ENCODE data around the gene POU2F3. TPM values are rescaled to one million over a fixed set of nuclear protein-coding genes. Genes with fewer than 3 reads are reported as not detected.
A peak's percentile ranks its signal among the peaks of the same experiment; 100 is the strongest.

Gene POU2F3
- total and polyA plus RNA-seq, 2 of the 4 experiments (the other 2 are of a cell fraction) = under 0.01 to 0.09 TPM

DNA sequence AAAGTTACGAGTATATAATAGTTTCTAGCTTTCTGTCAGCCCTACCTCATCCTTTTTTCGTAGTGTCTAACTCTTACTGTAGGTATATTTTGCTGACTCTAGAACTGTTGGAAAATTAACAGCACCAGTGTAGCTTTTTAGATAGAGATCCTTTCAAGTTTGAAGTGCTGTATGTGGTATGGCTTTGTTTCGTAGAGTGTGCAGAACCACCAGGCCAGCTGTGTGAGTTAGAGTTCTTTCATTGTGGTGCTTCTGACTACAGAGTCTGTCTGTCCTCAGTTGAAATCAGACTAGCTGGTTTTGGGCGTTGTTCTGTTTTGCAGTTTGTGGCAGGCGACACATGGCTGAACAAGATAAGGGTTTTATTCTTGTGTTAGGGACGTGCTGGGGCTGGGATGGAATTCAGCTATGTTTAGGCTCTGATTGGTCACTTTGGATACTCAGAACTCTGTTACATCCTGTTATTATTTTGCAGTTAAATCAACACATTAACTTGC, 99.5 kb downstream of the POU2F3 start (continued):
- TF ChIP-seq, protein P1, sequence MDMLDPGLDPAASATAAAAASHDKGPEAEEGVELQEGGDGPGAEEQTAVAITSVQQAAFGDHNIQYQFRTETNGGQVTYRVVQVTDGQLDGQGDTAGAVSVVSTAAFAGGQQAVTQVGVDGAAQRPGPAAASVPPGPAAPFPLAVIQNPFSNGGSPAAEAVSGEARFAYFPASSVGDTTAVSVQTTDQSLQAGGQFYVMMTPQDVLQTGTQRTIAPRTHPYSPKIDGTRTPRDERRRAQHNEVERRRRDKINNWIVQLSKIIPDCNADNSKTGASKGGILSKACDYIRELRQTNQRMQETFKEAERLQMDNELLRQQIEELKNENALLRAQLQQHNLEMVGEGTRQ (IDR thresholded peaks at IDR 0.05; ENCODE audit: low read depth, low read length) = no peak

DNA sequence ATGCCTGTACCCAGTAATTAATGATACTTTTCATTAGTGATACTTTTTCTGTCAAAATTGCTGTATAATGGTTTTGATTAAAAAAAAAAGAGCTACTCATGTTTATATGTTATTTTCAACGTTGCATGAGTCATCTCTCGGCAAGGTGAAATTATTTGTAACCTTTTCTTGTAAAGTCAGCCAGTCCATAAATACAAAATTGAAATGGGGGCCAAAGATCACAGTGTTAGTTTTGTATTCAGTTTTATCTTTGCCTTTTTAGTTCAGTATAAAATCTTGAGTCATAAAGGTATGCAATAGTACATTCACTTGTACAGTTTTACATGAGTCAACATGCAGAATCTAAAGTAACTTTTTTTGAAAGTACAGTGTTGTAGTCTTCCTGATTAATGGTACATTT, 100.6 kb downstream of the POU2F3 start:
- Histone ChIP-seq H4K20me1 (ENCODE audit: insufficient read depth, low read length) (peaks cover 71% of the 10 kb centered on the region), H3K14ac (replicated peaks; ENCODE audit: low read depth, low read length) (no peak overlapping the region), H3K9me1 (ENCODE audit: insufficient read depth, low read length) (peaks cover 3% of the 10 kb centered on the region; the same call in 1 of the 2 replicates), H3K27me3 (ENCODE audit: control insufficient read depth, insufficient read depth, low read length) (no peaks in the 10 kb centered on the region), H2BK15ac (ENCODE audit: low read depth, low read length) (no peak overlapping the region), H3K9me3 (ENCODE audit: control insufficient read depth, insufficient read depth, low read length) (no peaks in the 10 kb centered on the region), H3K36me3 (ENCODE audit: control insufficient read depth, insufficient read depth, low read length) (no peaks in the 10 kb centered on the region), H2BK5ac (ENCODE audit: low read depth, low read length, poor library complexity, severe bottlenecking) (no peak overlapping the region), H3K4me1 (ENCODE audit: control insufficient read depth, insufficient read depth, low read length) (peaks cover 3% of the 10 kb centered on the region; the same call in 1 of the 2 replicates), H3K27ac (ENCODE audit: insufficient read depth, low read length) (no peak overlapping the region), H2BK120ac (ENCODE audit: low read depth, low read length) (no peak overlapping the region), H2BK20ac (ENCODE audit: low read depth, low read length) (no peak overlapping the region), H3K56ac (ENCODE audit: extremely low read depth, insufficient read depth, low read length) (no peak overlapping the region), H4K5ac (ENCODE audit: low read depth, low read length) (no peak overlapping the region), H2AK5ac (ENCODE audit: low read depth, low read length) (no peak overlapping the region), H3K4ac (ENCODE audit: low read depth, low read length) (no peak overlapping the region), H2AK9ac (replicated peaks; ENCODE audit: low read depth, low read length, poor library complexity) (no peak overlapping the region), H3K9ac (ENCODE audit: low read depth, low read length) (no peak overlapping the region), H3K18ac (ENCODE audit: low read depth, low read length) (no peak overlapping the region), H4K91ac (ENCODE audit: insufficient read depth, low read depth, low read length) (no peak overlapping the region), H4K8ac (ENCODE audit: low read depth in 2 of 2, low read length in 2 of 2) (no peak overlapping the region), H3K4me3 (ENCODE audit: insufficient read depth, low read depth, low read length) (no peak overlapping the region), H3K79me1 (ENCODE audit: low read depth in 1 of 2, low read length in 2 of 2) (peaks cover 0 to 27% of the 10 kb centered on the region in 2 experiments; a peak in 2 of 4 replicates), H3K4me2 (ENCODE audit: low read depth, low read length) (peak overlapping the region; percentile 90), H3K23ac (ENCODE audit: low read depth, low read length) (no peak overlapping the region), H2AFZ (replicated peaks; ENCODE audit: low read length, poor library complexity) (no peak overlapping the region)
- in situ Hi-C loops (cut with MboI; ENCODE audit: low sequenced_read_pairs) (loop anchor here (25.0 kb wide), 1 partner anchor 97 kb away; no protein-coding TSS in a partner anchor), dilution Hi-C loops (cut with HindIII; ENCODE audit: low sequenced_read_pairs, unreplicated experiment) (no loop called here), intact Hi-C loops (cut with micrococcal nuclease) (no loop called here)
- ChIA-PET POLR2A (ENCODE audit: unreplicated experiment) (no interaction called here), CTCF (no interaction called here)
- BruUV-seq (replicated peaks) = no TSS peak
- WGBS, 2 experiments (ENCODE audit: extremely low coverage in 2 of 2, insufficient read length in 1 of 2) = no CpG with 5 or more reads among the region's 2 CpGs
- DNase-seq (peak; percentile 49), ATAC-seq (ENCODE audit: low read depth) (no peak)
- TF ChIP-seq RAD21 (IDR thresholded peaks at IDR 0.05; ENCODE audit: low read length) (no peak), CHD1 (IDR thresholded peaks at IDR 0.05; ENCODE audit: low read depth, low read length) (no peak), CEBPB (IDR thresholded peaks at IDR 0.05; ENCODE audit: low read depth, low read length) (no peak), RCOR1 (IDR thresholded peaks at IDR 0.05; ENCODE audit: insufficient replicate concordance, low read length) (no peak), FOS (IDR thresholded peaks at IDR 0.05; ENCODE audit: low read depth, low read length) (peak; percentile 41; the same call in 1 of the 2 replicates)
- TF ChIP-seq, protein P2, sequence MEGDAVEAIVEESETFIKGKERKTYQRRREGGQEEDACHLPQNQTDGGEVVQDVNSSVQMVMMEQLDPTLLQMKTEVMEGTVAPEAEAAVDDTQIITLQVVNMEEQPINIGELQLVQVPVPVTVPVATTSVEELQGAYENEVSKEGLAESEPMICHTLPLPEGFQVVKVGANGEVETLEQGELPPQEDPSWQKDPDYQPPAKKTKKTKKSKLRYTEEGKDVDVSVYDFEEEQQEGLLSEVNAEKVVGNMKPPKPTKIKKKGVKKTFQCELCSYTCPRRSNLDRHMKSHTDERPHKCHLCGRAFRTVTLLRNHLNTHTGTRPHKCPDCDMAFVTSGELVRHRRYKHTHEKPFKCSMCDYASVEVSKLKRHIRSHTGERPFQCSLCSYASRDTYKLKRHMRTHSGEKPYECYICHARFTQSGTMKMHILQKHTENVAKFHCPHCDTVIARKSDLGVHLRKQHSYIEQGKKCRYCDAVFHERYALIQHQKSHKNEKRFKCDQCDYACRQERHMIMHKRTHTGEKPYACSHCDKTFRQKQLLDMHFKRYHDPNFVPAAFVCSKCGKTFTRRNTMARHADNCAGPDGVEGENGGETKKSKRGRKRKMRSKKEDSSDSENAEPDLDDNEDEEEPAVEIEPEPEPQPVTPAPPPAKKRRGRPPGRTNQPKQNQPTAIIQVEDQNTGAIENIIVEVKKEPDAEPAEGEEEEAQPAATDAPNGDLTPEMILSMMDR (conservative IDR thresholded peaks at IDR 0.05; ENCODE audit: low read depth, low read length) = no peak
